Measurements from ENCODE around the gene BCL2L2.
A peak's percentile ranks its signal among the peaks of the same experiment; 100 is the strongest.
"Not testable (repeated sequence)": the region's sequence is repeated elsewhere in the genome, so short reads cannot be mapped to it uniquely, and the experiment has no call there.

BCL2L2 gene

DNA sequence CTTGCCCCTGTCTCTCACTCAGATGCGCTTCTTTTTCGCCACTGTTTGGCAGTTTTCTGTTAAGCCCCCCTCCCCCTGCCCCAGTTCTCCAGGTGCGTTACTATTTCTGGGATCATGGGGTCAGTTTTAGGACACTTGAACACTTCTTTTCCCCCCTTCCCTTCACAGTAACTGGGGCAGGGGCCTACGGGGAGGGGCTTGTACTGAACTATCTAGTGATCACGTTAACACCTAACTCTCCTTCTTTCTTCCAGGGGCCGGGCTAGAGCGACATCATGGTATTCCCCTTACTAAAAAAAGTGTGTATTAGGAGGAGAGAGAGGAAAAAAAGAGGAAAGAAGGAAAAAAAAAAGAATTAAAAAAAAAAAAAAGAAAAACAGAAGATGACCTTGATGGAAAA, 18.4 kb downstream of the BCL2L2 start:
- DNase-seq, result no peak

DNA sequence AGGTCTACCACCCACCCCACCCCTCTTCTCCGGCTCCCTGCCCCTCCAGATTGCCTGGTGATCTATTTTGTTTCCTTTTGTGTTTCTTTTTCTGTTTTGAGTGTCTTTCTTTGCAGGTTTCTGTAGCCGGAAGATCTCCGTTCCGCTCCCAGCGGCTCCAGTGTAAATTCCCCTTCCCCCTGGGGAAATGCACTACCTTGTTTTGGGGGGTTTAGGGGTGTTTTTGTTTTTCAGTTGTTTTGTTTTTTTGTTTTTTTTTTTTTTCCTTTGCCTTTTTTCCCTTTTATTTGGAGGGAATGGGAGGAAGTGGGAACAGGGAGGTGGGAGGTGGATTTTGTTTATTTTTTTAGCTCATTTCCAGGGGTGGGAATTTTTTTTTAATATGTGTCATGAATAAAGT, 19.1 kb downstream of the BCL2L2 start:
- DNase-seq, result not testable (repeated sequence)

DNA sequence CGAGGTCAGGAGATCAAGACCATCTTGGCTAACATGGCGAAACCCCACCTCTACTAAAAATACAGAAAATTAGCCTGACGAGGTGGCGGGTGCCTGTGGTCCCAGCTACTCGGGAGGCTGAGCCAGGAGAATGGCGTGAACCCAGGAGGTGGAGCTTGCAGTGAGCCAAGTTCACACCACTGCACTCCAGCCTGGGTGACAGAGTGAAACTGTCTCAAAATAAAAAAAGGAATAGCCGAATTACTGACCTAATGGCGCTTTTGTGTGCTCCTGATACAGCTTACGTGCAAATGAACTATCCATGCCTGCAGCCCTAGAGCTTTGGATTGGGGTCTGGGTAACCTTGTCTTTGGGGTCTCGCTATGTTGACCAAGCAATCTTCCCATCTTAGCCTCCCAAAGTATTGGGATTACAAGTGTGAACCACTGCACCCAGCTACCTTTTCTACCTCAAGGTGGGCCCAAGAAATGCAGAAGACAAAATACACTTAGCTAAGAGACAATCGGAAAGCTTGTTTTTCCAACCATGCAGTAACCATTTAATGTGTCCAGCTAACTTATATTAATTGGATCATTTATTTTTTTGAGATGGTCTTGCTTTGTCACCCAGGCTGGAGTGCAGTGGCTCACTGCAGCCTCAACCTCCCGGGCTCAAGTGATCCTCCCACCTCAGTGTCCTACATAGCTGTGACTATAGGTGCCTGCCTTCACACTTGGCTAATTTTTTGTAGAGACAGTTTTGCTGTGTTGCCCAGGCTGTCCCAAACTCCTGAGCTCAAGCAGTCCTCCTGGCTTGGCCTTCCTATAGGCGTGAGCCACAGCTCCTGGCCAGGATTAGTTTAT, 20.1 kb downstream of the BCL2L2 start:
- no peak for DNase-seq

DNA sequence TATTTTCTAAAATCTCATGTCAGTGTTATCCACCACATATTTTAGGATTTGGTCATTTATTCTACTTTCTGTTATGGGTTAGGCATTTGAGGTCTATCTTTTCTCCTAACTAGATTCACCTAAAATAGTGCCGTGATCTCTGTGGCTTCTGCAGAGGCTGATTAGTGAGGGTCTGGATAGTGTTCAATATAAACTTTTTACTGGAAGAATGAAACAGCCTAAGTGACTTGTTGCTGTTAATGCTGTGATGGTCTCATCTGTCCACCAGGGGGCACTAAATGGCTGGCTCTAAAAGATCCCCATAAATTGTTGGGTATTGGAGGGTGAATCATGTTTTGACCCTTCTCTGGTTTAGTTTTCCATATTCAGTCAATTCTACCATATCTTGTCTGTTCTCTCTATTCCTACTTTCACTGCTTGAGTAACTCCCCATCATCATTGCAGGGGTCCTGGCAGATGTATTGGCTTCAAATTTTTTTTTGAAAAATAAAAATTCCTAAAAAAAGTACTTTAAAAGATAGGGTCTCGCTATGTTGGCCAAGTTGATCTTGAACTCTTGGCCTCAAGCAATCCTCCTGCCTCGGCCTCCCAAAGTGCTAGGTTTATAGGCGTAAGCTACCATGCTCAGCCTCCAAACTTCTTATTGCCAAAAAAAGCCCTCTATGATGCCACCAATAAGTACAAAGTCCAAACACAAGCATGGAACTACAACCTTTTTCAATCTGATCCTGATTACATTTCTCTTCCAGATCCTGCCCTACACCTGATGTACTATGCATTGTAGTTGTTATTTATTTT, 21.5 kb downstream of the BCL2L2 start:
- peak; percentile 68 for DNase-seq

DNA sequence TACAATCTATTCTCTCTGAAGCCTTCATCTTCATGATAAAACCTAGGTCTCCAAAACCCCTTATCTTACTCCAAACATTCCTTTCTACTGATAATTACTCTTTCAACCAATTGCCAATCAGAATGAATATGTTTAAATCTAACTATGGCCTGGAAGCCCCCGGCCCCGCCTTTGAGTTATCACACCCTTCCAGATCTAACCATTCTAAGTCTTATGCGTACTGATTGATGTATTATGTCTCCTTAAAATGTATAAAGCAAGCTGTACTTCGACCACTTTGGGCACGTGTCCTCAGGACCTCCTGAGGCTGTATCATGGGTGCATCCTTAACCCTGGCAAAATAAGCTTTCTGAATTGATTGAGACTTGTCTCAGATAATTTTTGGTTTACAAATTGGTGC, 29.0 kb downstream of the BCL2L2 start:
- DNase-seq, result no peak

DNA sequence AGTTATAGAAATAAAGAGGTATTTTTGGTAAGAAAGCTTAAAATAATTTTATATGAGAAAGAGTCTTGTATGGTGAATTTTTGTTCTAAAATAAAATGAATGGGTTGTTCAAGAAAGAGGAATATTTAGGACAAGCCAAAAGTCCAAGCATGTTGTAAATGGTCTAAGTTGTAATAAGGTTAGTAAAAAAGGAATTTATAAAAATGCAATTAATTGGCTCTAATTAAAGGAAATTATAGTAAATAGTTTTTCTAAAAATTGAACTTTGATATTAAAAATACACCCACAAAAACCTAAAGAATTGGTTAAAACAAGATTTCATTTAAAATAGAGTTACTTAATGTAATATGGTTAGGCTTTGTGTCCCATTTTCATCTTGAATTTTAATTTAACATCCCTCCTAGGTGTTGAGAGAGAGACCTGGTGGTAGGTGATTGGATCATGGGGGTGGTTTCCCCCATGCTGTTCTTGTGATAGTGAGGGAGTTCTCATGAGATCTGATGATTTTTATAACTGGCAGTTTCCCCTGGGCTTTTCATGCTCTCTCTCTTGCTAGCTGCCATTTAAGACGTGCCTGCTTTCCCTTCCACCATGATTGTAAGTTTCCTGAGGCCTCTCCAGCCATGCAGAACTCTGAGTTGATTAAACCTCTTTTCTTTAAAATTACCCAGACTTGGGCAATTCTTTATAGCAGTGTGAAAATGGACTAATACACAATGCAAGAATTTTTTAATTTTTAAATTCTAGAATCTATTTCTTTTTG, 33.1 kb downstream of the BCL2L2 start:
- DNase-seq, result no peak

DNA sequence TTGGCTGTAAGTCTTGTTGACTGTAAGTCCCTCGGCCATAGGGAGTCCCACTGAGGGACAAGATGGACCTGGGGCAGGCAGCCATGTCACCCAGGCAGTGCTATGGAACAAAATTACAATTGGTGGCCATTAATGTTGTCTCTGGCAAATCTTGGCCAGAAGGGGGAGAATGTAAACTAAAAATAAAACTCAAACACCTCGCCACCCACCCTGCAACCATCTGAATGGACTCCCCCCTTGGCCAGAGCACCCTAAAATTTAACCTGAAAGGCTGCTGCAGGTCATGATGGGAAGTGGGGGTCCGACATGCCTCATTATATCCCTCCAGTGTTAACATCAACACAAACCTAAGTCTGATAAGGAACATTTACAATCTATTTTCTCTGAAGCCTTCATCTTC, 37.8 kb downstream of the BCL2L2 start:
- DNase-seq, result no peak

DNA sequence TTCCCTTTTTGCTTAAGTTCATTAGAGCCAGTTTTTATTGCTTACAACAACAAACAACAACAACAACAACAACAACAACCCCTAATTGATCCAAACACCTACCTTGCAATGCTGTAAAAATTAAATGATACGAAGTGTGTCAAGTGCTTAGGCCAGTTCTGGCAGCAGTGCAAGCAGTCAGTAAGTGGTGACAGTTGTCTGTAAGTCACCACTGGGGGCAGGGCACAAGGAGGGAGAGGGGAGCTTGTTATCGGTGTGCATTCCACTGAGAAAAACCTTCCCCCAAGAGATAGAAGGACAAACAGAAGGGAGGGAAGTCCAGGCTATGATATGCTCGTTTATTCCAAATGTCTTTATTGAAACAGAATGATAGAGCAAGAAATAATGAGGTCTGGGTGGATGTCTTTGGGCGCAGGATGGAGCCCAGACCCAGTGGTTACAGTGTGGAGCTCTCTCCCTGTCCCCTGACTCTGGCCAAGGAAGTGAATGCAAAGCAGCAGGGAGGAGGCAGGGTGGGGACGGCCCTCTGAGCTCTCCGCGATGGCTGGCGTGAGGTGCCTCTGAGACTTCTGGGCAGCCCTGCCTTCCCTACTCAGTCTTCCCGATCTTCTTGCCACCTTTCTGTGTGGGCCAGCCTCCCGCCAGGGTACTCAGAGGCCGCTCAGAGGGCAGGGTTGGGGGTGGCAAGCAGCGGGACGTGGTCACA, 39.5 kb downstream of the BCL2L2 start:
- no peak for DNase-seq

DNA sequence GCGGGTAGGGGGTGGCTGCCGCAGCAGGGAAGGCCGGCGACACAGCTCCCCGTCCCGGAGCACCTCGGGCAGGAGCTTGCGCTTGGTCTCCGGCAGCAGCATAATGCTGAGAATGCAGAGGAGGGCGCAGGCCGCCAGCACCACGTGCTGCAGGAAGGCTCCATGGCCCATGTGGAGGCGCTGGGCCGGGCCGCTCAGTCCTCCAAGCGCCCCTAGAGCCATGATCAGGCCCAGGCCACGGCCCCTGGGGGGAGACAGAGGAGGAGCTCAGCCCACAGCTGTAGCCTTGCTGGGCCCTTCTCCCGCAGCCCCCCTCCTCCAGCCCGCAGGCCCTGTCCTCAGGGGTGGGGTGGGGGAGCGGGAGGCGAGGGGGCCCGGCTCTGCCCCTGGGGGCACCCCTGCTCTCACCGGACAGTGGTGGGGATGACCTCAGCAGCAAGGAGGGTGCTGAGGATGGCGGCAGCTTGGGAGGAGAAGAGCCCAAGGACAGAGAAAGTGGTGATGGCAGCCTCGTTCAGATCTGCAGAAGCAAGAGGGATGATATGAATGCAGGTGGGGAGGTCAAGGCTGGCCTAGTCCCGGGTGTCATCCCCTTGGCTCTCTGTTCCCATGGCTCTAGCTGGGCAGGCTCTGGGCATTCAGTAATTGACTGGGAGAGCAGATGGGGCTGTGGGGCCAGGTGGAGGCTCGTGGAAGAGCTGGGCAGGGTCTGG, 40.2 kb downstream of the BCL2L2 start:
- DNase-seq, result no peak

DNA sequence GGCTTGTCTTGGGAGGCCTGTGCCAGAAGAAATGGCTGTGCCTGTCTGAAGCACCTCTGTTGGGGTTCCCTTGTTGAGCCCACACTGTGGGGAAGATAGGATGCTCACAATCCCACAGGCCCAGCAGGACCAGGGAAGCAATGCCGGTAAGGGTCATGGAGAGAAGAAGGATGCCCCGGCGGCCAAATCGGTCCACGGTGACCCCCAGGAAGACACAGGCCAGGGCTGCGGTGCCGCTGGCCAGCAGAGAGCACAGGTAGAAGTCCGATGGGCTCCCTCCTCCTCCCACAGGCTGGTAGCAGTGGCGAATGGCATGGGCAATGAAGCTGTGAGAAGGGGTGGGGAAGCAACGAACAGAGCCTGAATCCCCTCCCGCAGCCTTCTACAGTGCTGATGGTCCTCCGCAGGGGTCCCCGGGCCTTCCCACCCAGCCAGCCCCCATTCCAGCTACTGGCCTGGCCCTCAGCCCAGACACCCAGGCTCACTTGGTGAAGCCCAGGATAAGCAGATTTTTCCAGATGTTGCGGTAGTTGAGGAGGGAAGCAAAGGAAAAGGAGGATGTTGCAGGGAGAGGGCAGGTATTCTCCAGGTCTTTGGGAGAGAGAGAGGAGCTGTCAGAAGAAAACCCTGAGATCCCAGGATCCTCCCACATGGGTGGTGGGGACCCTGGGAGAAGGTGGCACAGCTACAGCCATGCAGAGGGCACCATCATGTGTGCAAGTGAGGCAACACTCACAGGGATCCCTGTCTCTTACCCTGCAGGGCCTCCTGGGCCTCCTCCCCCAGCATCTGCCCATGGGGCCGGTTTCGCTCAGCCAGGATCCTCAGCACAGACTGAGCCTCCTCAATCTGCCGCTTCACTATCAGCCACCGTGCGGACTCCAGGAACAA, 41.0 kb downstream of the BCL2L2 start:
- DNase-seq, result no peak

DNA sequence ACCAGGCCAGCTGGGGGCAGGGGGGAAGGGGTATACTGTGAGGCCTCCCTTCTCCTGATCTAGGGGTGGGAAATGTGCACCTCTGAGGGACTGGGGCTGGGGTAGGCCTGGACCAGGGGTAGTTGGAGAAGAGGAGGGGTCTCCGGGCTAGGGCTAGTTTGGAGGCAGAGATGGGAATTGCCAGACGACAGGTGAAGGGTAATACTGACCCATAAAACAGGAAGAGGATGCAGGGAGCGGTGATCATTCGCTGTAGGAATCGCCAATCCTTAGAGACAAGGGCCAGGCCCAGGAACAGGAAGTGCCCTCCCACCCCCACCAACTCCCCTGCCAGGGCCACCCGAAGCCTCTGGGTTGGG, 41.6 kb downstream of the BCL2L2 start:
- no peak for DNase-seq

DNA sequence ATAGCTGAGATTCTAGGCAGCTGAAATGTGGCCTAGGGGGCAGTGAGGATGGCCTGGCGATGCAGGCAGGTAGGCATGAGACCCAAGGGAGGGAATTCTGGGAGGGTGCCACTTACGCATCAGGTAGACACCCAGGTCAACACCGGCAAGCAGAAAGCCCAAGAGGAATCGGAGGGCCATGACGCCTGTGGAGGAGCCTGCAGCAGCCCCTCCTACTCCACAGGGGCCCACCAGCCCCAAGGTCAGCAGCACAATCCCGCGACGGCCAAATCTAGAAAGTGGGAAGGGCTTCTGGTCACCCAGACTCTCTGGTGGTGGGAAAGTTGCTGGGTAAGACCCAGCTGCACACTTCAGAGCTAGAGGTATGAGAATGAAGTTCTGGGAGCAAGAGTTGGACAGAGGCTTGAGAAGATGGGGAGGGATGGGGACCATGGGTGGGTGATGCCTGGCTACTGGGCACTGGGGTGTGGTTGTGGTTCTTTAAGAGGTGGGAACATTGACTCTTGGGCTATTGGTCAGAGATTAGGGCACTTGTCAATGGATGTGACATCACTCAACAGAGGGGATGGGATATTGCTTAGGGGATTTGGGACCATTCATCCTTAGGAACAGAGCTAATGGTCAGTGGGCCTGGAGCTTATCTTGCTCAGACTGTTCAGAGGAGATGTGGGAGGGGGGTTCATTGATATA, 42.7 kb downstream of the BCL2L2 start:
- no peak for DNase-seq

DNA sequence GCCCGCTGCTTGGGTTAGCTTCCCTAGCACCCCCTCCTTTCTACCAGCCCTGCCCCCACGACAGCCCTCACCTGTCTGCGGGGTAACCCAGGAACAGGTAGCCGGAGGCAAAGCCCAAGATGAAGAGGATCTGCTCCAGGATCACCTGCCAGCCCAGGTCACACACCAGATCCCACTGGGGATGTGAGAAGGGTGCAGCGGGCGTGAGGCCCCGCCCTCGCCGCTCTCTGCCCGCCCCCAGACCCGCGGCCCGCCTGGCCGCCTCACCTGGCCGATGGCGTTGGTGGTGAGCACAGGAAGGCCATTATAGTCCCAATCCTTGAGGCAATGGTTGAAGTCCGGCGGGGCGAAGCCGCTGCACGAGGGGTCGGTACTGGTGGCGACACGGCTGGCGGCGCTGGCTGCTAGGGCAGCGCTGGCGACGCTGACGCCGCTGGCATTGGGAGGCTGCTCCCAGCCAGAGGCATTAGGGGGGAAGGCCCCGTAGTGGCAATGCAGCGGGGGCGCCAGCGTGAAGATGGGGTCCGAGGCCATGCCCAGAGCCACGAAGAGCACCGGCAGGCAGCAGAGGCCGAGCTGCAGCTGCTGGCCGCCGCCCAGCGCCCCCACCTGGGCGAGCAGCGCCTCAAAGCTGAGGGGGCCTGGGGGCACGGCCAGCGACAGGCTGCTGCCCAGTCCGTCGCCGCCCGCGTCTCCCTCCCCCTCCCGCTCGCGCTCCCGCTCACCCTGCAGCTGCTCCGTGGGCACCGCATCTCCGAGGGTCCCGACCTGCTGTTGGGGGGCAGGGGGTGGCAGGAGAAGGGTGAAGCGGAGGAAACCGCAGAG, 45.3 kb downstream of the BCL2L2 start:
- DNase-seq, result no peak

DNA sequence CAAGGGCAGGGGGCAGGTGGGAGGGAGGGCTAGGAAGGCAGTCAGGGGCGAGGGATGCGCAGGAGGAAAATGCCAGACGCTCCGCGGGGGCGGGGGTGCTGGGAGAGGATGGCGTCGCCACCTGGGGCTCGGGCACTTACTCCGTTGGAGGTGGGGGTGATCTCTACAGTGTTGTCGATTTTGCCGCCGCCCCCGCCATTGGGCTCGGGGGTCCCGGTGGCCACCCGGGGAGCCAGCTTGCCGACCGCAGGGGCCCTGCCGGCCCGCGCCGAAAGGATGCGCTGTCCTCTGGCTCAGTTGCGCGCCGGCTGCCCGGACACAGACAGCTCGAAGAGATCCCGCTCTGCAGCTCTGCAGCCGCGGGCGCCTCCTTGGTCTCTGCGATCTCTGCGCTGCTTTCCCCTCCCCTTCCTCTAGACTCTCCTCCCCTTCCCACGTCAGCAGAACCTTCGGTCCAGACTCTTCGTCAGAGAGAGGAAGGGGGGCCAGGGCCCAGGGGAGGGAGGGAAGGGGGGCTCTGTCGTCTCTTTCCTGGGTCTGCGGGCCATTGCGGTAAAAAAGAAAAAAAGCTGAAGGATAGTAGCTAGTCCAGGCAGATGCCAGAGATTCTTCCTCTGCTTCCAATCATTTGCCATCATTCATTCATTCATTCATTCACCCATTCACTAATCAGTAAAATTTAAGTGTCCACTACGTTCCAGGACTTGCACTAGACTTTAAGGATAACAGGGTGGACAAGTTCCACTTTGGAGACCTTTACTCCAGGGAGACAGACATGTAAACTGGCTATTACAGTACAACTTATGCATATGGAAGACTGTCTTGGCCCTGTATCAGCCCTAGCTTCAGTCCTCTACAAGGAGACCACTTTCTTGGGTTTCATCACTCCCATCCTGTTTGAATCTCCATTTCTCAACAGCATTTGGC, 46.1 kb downstream of the BCL2L2 start, which contains the start of gene SLC22A17:
Gene SLC22A17, minus strand, starts transcription at position 382 of the 927 bp plus-strand sequence.
- peak; percentile 91 for DNase-seq

DNA sequence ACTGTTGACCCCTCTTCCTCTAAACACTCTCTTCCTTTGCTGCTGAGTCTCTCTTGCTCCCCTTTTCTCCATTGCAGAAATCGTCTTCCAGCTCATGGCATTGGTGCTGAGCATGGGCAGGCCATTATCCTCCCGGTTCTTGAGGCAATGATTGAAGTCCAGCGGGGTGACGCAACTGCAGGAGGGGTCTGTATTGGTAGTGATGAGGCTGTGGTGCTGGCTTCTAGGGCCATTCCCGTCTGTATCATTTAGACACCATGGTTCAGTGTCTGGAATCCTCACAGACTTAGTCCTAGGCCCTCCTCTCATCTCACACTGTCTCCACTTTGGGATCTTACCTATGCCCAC, 46.8 kb downstream of the BCL2L2 start:
- no peak for DNase-seq

DNA sequence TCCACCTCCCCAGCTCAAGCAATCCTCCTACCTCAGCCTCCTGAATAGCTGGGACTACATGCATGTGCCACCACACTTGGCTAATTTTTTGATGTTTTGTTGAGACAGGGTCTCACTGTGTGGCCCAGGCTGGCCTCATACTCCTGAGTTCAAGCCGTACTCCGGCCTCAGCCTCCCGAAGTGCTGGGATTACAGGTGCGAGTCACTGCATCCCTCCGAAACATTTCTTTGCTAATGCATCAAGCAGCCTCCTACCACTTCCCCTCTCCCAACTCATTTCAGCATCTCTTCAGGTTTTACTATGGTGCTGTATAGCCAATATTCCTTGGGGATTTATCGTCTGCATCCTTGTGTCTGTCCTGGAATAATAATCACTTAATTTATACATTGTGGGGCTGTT, 48.4 kb downstream of the BCL2L2 start:
- DNase-seq, result no peak

DNA sequence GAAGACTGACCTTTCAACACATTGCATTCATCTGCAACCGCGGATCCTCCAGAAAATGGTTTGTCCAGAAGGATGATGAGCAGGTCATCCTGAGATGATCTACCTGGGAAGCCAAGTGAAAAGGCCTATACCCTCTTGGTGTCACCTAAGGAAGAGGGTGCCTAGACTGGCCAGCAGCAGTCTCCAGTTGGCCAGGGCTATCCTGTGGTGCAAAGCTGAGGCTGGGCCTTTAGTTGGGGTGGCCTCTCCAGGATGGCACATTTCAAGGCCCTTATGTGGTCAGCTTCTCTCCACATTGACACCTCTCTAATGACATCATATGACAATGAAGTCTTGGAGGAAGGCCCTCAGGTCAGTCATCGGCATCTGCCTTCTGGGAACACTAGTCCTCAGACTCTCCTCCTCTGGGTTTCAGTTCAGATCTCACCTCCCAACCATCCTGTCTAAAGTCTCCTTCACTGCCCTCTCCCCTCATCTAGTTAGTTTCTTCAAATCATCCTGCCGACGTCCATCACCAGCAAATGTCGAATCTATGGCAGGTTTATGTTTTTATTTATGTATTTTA, 49.3 kb downstream of the BCL2L2 start:
- no peak for DNase-seq

DNA sequence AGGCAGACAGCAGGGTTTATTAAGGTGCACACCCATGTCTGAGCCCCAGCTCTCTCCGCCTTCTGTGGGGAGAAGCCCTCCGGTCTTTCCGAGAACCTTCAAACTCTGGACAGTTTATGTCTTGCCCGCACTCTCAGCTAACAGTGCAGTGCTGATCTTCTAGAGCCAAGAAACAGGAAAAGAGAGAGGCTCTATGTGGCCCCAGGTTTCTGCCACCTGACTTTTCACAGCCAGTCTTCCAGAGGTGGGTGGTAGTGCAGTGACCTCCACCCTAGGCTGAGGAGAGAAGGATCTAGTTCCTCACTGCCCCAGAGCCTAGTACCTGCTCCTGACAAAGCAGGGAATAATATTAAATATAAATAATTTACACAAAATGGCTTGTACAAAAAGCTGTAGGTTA, 50.0 kb downstream of the BCL2L2 start:
- no peak for DNase-seq

Data from fibroblast of skin of back (primary cell).